ENCODE results near the gene PDE9A. TPM values are rescaled to one million over a fixed set of nuclear protein-coding genes. Genes with fewer than 3 reads are reported as not detected.

The PDE9A gene
- total RNA-seq, 4 donors from 2014 or later = 26.7 to 30.6 (median 28.7) TPM

GRCh38 chr21:42820616-42821465 is 167.4 kb downstream of the PDE9A start:
- DNase-seq (ENCODE audit: low spot score in 2 of 2) = no peak
- Histone ChIP-seq H3K36me3 (no peaks in the 10 kb centered on the region), H3K4me3 (no peak overlapping the region), H3K27me3 (no peaks in the 10 kb centered on the region), H3K9me3 (no peaks in the 10 kb centered on the region), H3K27ac (no peak overlapping the region), H3K4me1 (no peaks in the 10 kb centered on the region)
- WGBS, 2 donors = 83 to 89% methylated on average over 8 of the region's 8 CpGs
- no peak for TF ChIP-seq CTCF (IDR thresholded peaks at IDR 0.05)
- TF ChIP-seq POLR2A (IDR thresholded peaks at IDR 0.05) = no peak
- TF ChIP-seq EP300 (IDR thresholded peaks at IDR 0.05) = no peak

Other genes starting within 250 kb of the PDE9A start
- 1 to 10 TPM in 1 of 4 donors, under 1 TPM in 2, not detected in 1; 0.59 to 5.9 (median 0.90) TPM for gene UBASH3A, start 249.7 kb upstream of the PDE9A start, total RNA-seq
- gene RSPH1, start 157.4 kb upstream of the PDE9A start, total RNA-seq = 1 to 10 TPM in 1 of 4 donors, under 1 TPM in 1, not detected in 2; 0.21 to 1.7 TPM
- gene SLC37A1, start 139.8 kb upstream of the PDE9A start, total RNA-seq = 1 to 10 TPM; 4.4 to 6.7 (median 5.0) TPM
- 10 to 100 TPM; 13.0 to 30.6 (median 17.4) TPM for gene WDR4, start 225.9 kb downstream of the PDE9A start, total RNA-seq
- gene NDUFV3, start 239.7 kb downstream of the PDE9A start, total RNA-seq = 10 to 100 TPM; 52.1 to 75.2 (median 61.4) TPM